HEK293 (cell line): ENCODE measurements around the gene EFHC1.

Source experiments
- CTCF ChIA-PET: fragments of 350-600 bp; formaldehyde crosslinking; extraction: SDS; loops from one replicate; lab custom pipeline; 2021; ENCODE audit warnings: antibody characterized with exemption; lab: Yijun Ruan, JAX
- POLR2A ChIA-PET: fragments of 300-600 bp; formaldehyde crosslinking; extraction: SDS; loops from one replicate; lab custom pipeline; 2020; ENCODE audit warnings: antibody characterized with exemption, inconsistent platforms; lab: Yijun Ruan, JAX
- H3K27ac ChIP-seq: fragments of 200-500 bp; sonication (Bioruptor generic); 2 replicates; pipeline ENCODE4 v1.5.1; 2014; ENCODE audit warnings: low read depth, low read length, control low read depth, inconsistent platforms; ENCODE audit errors: extremely low read depth
- H3K36me3 ChIP-seq, 2 experiments: fragments of 200-500 bp in 1 of 2; sonication (Bioruptor generic) in 1 of 2; 1 replicate in 1 of 2; 2 replicates in 1 of 2; pipeline ENCODE4 v1.5.1; 2014 to 2017; ENCODE audit warnings: inconsistent platforms in 2 of 2, low read length in 2 of 2; ENCODE audit not compliant: control insufficient read depth in 2 of 2, insufficient read depth in 1 of 2
- H3K4me1 ChIP-seq: fragments of 200-500 bp; sonication (Bioruptor generic); 2 replicates; pipeline ENCODE4 v1.5.1; 2014; ENCODE audit warnings: mild to moderate bottlenecking, low read length, inconsistent platforms; ENCODE audit not compliant: control insufficient read depth, insufficient read depth
- H3K4me3 ChIP-seq: 2 replicates; pipeline ENCODE4 v1.5.1; 2011; ENCODE audit warnings: low read depth, mild to moderate bottlenecking, control low read depth, low read length, moderate library complexity
- H3K9me3 ChIP-seq: fragments of 200-500 bp; sonication (Bioruptor generic); 2 replicates; pipeline ENCODE4 v1.5.1; 2014; ENCODE audit warnings: low read depth, low read length, inconsistent platforms; ENCODE audit not compliant: control insufficient read depth, insufficient read depth
- PRDM1 ChIP-seq: fragments of 450-650 bp; formaldehyde crosslinking; IDR thresholded peaks from 2 replicates; pipeline ENCODE4; 2016; ENCODE audit warnings: missing biosample characterization, missing genetic modification characterization
- ZNF26 ChIP-seq: fragments of 450-650 bp; formaldehyde crosslinking; IDR thresholded peaks from 2 replicates; pipeline ENCODE4 v1.5.1; 2016; ENCODE audit warnings: missing biosample characterization, missing genetic modification characterization
- ZNF704 ChIP-seq: fragments of 450-650 bp; formaldehyde crosslinking; IDR thresholded peaks from 2 replicates; pipeline ENCODE4 v1.5.1; 2016; ENCODE audit warnings: missing biosample characterization, missing genetic modification characterization
- ZNF777 ChIP-seq: fragments of 450-650 bp; formaldehyde crosslinking; IDR thresholded peaks from 2 replicates; pipeline ENCODE4 v1.5.1; 2017; ENCODE audit warnings: missing biosample characterization, missing genetic modification characterization, borderline replicate concordance
- ZNF785 ChIP-seq: fragments of 450-650 bp; formaldehyde crosslinking; IDR thresholded peaks from 2 replicates; pipeline ENCODE4 v1.5.1; 2016; ENCODE audit warnings: missing biosample characterization, missing genetic modification characterization

The EFHC1 gene

GRCh38 chr6:52572536-52572935 is 152.4 kb downstream of the EFHC1 start:
- CTCF ChIA-PET, result interaction anchor here (0.6 to 1.3 kb wide), 5 partner anchors 26 to 308 kb away, joined by 3 to 5 read pairs (median 3); no protein-coding TSS in a partner anchor
- H3K4me1 ChIP-seq, result peaks cover 24% of the 10 kb centered on the region

GRCh38 chr6:52573295-52573694 is 153.2 kb downstream of the EFHC1 start:
- no peaks in the 10 kb centered on the region for H3K9me3 ChIP-seq
- peaks cover 27% of the 10 kb centered on the region for H3K4me1 ChIP-seq
- TF ChIP-seq ZNF785 (tag by site-specific recombination) (no peak), PRDM1 (tag by site-specific recombination) (0 out of 2 replicates have a peak, but pooled peaks have one; percentile 30)
- no peak overlapping the region for H3K4me3 ChIP-seq
- ChIA-PET CTCF (interaction anchor here (0.6 to 1.3 kb wide), 4 partner anchors 25 to 156 kb away, joined by 3 to 5 read pairs (median 4); no protein-coding TSS in a partner anchor), POLR2A (interaction anchor here (0.6 to 1.2 kb wide), 3 partner anchors 69 to 493 kb away, joined by 3 read pairs; partner anchors contain the start of gene EFHC1)
- H3K36me3 ChIP-seq, result no peaks in the 10 kb centered on the region
- no peak overlapping the region for H3K27ac ChIP-seq

More at GRCh38 chr6:52572536-52572935, 152.4 kb downstream of the EFHC1 start:
- no peaks in the 10 kb centered on the region for H3K36me3 ChIP-seq
- POLR2A ChIA-PET, result interaction anchor here (1.0 to 1.2 kb wide), 2 partner anchors 68 to 153 kb away, joined by 3 read pairs; partner anchors contain the start of gene EFHC1
- no peak overlapping the region for H3K4me3 ChIP-seq
- no peak overlapping the region for H3K27ac ChIP-seq
- H3K9me3 ChIP-seq, result no peaks in the 10 kb centered on the region
- TF ChIP-seq ZNF26 (tag by site-specific recombination), result no peak
- no peak for TF ChIP-seq ZNF777 (tag by site-specific recombination)
- TF ChIP-seq ZNF704, result no peak
- TF ChIP-seq, all 188 proteins: peak for 0
